Endometrial microvascular endothelial cells (primary cell): ENCODE data around the gene MRPS14. TPM values are rescaled to one million over a fixed set of nuclear protein-coding genes. Genes with fewer than 3 reads are reported as not detected.

Experiments
- in situ Hi-C: cut with HindIII; loops from 2 replicates; pipeline ENCODE4 v1.10.0; 2017; ENCODE audit warnings: low sequenced_read_pairs, low pct_unique_long_range_greater_than_20kb; ENCODE audit errors: inconsistent ontology term
- total RNA-seq: library from RNA; depleted of rRNA; stranded (reverse); fragments of >200 nt; gene quantifications from one replicate; pipeline ENCODE4 v1.2.3, GENCODE V29; 2015; ENCODE audit errors: inconsistent ontology term

MRPS14 gene
- total RNA-seq, 1 donor from 2014 or later: 16.1 TPM

DNA sequence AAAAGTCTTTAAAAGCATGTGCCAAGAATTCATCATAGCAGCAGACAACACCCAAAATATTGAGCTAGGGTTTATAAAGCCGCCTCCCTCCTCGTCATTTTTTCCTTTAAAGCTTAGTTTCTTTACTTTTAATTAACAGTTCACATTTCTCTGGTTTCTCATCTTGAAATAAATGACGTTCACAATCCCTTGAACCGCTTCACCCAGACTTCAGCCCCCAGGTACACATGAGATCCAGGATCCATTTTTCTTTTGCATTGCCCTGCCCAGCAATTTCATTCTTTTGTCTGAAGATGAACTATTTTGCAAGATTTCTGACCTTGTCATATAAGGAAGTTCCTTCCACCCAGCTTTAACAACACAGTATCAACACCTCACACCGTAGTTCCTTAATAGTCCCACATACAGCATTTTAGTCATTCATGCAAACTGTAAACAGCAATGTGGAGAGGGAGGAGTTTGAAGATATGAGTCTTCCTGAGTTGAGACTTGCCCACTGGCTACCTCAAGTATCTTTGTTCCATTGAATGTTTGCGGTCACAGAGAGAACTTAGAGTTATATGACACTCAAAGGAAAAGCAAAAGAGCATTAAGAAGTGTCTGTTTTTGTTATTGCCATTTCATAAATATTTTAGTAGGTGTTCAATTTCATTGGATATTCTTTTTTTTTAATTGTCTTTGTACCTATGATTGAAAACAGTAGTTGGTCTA, 58.8 kb downstream of the MRPS14 start:
- in situ Hi-C loops: no loop called here

DNA sequence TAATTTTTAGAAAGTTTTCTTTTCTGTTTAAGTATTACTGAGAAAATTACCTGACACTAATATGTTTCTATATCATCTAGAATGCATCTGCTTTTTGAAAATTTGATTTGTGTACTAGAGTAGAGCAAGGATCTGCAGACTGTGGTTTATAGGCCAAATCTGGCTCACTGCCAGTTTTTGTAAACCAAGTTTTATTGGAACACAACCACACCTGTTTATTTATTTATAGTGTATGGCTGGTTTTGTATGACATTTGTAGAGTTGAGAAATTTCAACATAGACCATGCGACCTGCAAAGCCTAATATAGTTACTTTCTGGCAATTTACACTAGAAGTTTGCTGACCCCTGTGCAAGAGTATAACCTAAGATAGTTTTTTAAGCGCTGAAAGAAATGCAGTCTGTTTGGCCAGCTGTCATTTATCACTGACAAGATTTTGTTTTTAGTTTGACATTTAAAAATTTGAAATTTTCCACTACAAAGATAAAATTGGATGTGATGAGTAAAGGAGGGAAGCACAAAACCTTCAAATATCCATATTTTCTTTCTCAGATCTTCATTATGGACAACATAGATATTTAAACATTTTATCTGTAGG, 59.6 kb downstream of the MRPS14 start:
- in situ Hi-C loops: no loop called here

Other genes starting within 250 kb of the MRPS14 start
- gene CACYBP, start 23.5 kb downstream of the MRPS14 start, total RNA-seq: 201 TPM
- not detected for gene TNN, start 44.4 kb upstream of the MRPS14 start, total RNA-seq
- 5.9 TPM for gene KIAA0040, start 169.4 kb upstream of the MRPS14 start, total RNA-seq